K562 (cell line): ENCODE measurements around the gene RTL10. TPM values are rescaled to one million over a fixed set of nuclear protein-coding genes. Genes with fewer than 3 reads are reported as not detected.

ENCODE experiments used
- ATAC-seq: fragments of 200-7000 bp; cut with Tn5 transposase; 3 replicates; pipeline ENCODE4 v1.9.1; 2020; ENCODE audit warnings: moderate library complexity
- BruUV-seq: library from RNA; stranded (reverse); fragments of 400-500 nt; replicated peaks from 2 replicates; lab custom pipeline; 2021; lab: Mats Ljungman, UMichigan
- CTCF ChIA-PET: fragments of 300-600 bp; formaldehyde crosslinking; extraction: SDS; loops from one replicate; lab custom pipeline; 2021; ENCODE audit warnings: low intra/inter-chr PET ratio; lab: Yijun Ruan, JAX
- POLR2A ChIA-PET: fragments of 300-600, 350-650 bp; sonication (Branson Sonifier 250); formaldehyde crosslinking; extraction: SDS; loops from one replicate; lab custom pipeline; 2021; ENCODE audit warnings: antibody characterized with exemption, inconsistent platforms; lab: Yijun Ruan, JAX
- DNase-seq, 4 experiments: peaks; one replicate each; pipeline versions ENCODE4 v3.0.0 to v3.0.0-alpha.2; 2011 to 2018; ENCODE audit warnings: low spot score in 3 of 4, mixed read lengths in 3 of 4; ENCODE audit errors: extremely low read depth in 1 of 4
- FAIRE-seq: peaks from 2 replicates; lab custom pipeline; 2011; peaks lifted over from hg19 to GRCh38; lab: Jason Lieb, UNC
- H2AFZ ChIP-seq: 2 replicates; pipeline ENCODE4 v1.6.0; 2011; ENCODE audit warnings: low read depth, low read length, control low read depth, inconsistent platforms
- H3K27ac ChIP-seq: fragments of 200-600 bp; 3 replicates; pipeline ENCODE4 v1.8.0; 2011; ENCODE audit warnings: low read depth, mild to moderate bottlenecking, control low read depth, inconsistent platforms, low read length, moderate library complexity, mixed read lengths; ENCODE audit errors: extremely low read depth
- H3K27me3 ChIP-seq, 2 experiments: fragments of 300-600 bp in 1 of 2; 2 replicates in 1 of 2; 3 replicates in 1 of 2; pipeline versions ENCODE4 v1.6.0 to v1.8.0; 2011; ENCODE audit warnings: inconsistent platforms in 2 of 2, low read length in 2 of 2, mild to moderate bottlenecking in 1 of 2, mixed read lengths in 1 of 2, moderate library complexity in 1 of 2; ENCODE audit not compliant: control insufficient read depth in 2 of 2, insufficient read depth in 2 of 2
- H3K36me3 ChIP-seq: fragments of 300-600 bp; 3 replicates; pipeline ENCODE4 v1.8.0; 2011; ENCODE audit warnings: mild to moderate bottlenecking, low read length, inconsistent platforms; ENCODE audit not compliant: control insufficient read depth, insufficient read depth
- H3K4me1 ChIP-seq, 2 experiments: fragments of 200-600 bp in 1 of 2; replicated peaks in 1 of 2; 2 replicates in 1 of 2; 3 replicates in 1 of 2; pipeline versions ENCODE4 v1.5.1 to v1.8.0; 2011; ENCODE audit warnings: inconsistent platforms in 2 of 2, low read length in 2 of 2, mild to moderate bottlenecking in 1 of 2, mixed read lengths in 1 of 2, moderate library complexity in 1 of 2; ENCODE audit not compliant: control insufficient read depth in 2 of 2, insufficient read depth in 2 of 2
- H3K4me2 ChIP-seq: 2 replicates; pipeline ENCODE4 v1.6.1; 2011; ENCODE audit warnings: low read length, control low read depth, inconsistent platforms, mixed read lengths; ENCODE audit not compliant: insufficient read depth
- H3K4me3 ChIP-seq: fragments of 200-600 bp; sonication (generic), shearing (Covaris generic); 2 replicates; pipeline ENCODE4 v1.5.1; 2016; ENCODE audit warnings: control low read depth, inconsistent platforms
- H3K79me2 ChIP-seq: fragments of 200-600 bp; 3 replicates; pipeline ENCODE4 v1.8.0; 2011; ENCODE audit warnings: low read length, inconsistent platforms; ENCODE audit not compliant: control insufficient read depth, insufficient read depth
- H3K9ac ChIP-seq, 2 experiments: 2 replicates each; pipeline versions ENCODE4 v1.6.0 to v1.6.1; 2011; ENCODE audit warnings: low read depth in 2 of 2, low read length in 2 of 2, control low read depth in 1 of 2, inconsistent platforms in 1 of 2, mild to moderate bottlenecking in 1 of 2, mixed read lengths in 1 of 2; ENCODE audit not compliant: insufficient read depth in 1 of 2
- H3K9me1 ChIP-seq: one replicate; pipeline ENCODE4 v1.6.0; 2011; ENCODE audit warnings: inconsistent platforms, mild to moderate bottlenecking, low read length, moderate library complexity; ENCODE audit not compliant: control insufficient read depth, insufficient read depth
- H3K9me3 ChIP-seq: replicated peaks from 2 replicates; pipeline ENCODE4 v1.5.1; 2011; ENCODE audit warnings: low read depth, low read length, inconsistent platforms; ENCODE audit not compliant: control insufficient read depth, insufficient read depth
- H4K20me1 ChIP-seq: replicated peaks from 2 replicates; pipeline ENCODE4 v1.6.1; 2011; ENCODE audit warnings: low read length, inconsistent platforms, mixed read lengths; ENCODE audit not compliant: control insufficient read depth, insufficient read depth
- BDP1 ChIP-seq: IDR thresholded peaks from 3 replicates; pipeline ENCODE4 v1.6.1; 2011; ENCODE audit not compliant: insufficient read length, insufficient read depth
- CHD1 ChIP-seq: fragments of 200-600 bp; sonication (generic); IDR thresholded peaks from one replicate; pipeline ENCODE4 v1.6.1; 2012; ENCODE audit warnings: mild to moderate bottlenecking, moderate library complexity, low read length, inconsistent platforms
- HIVEP1 ChIP-seq: fragments of 250-450 bp; sonication (Bioruptor Pico); IDR thresholded peaks from 2 replicates; pipeline ENCODE4 v1.4.0; 2020; ENCODE audit warnings: mild to moderate bottlenecking
- ILF3 ChIP-seq: fragments of 450-650 bp; IDR thresholded peaks from 2 replicates; pipeline ENCODE4 v1.6.1; 2018; ENCODE audit warnings: antibody characterized with exemption, mild to moderate bottlenecking, moderate library complexity, borderline replicate concordance
- JUN ChIP-seq, 2 experiments: sonication (generic) in 1 of 2; formaldehyde crosslinking in 1 of 2; IDR thresholded peaks; 2 replicates each; pipeline versions ENCODE4 v1.6.1 to v1.8.0; 2012 to 2022; ENCODE audit warnings: borderline replicate concordance in 2 of 2, mild to moderate bottlenecking in 2 of 2, improper control_type of control experiment in 1 of 2, low read depth in 1 of 2, low read length in 1 of 2, missing genetic modification reagents in 1 of 2
- KHSRP ChIP-seq: fragments of 450-650 bp; IDR thresholded peaks from 2 replicates; pipeline ENCODE4 v1.6.1; 2017
- KLF10 ChIP-seq: fragments of 250-450 bp; sonication (Bioruptor Pico); IDR thresholded peaks from 2 replicates; pipeline ENCODE4 v1.6.1; 2021; ENCODE audit warnings: matching md5 sums
- NFE2L1 ChIP-seq: fragments of 450-650 bp; IDR thresholded peaks from 2 replicates; pipeline ENCODE4 v1.6.1; 2016; ENCODE audit warnings: missing genetic modification characterization, low read depth, mild to moderate bottlenecking, missing compliant biosample characterization, moderate library complexity, borderline replicate concordance
- PHB ChIP-seq: fragments of 250-450 bp; sonication (Bioruptor Pico); IDR thresholded peaks from 2 replicates; pipeline ENCODE4 v1.5.0; 2021
- RBM14 ChIP-seq: fragments of 200-400 bp; formaldehyde crosslinking; IDR thresholded peaks from 2 replicates; pipeline ENCODE4 v1.6.1; 2018; ENCODE audit warnings: low read depth, mild to moderate bottlenecking, low read length, moderate library complexity, borderline replicate concordance; ENCODE audit not compliant: insufficient read depth
- SMARCB1 ChIP-seq: IDR thresholded peaks from 2 replicates; pipeline ENCODE4 v1.6.1; 2011; ENCODE audit warnings: improper control_type of control experiment, low read depth; ENCODE audit not compliant: insufficient read length
- TRIM28 ChIP-seq: fragments of 450-650 bp; IDR thresholded peaks from 2 replicates; pipeline ENCODE4 v1.6.1; 2017
- ZNF436 ChIP-seq: fragments of 250-450, 450-650 bp; sonication (Bioruptor Pico); formaldehyde crosslinking; IDR thresholded peaks from 2 replicates; pipeline ENCODE4 v1.7.0; 2020; ENCODE audit warnings: mild to moderate bottlenecking
- WGBS: fragments of 100-300 bp; shearing (Covaris generic); methylation state at CpG from one replicate; pipeline ENCODE4 v1.1.6; 2016; ENCODE audit warnings: low coverage, mixed read lengths; ENCODE audit not compliant: insufficient coverage; ENCODE audit errors: missing lambda C conversion rate; 5-methylcytosine and 5-hydroxymethylcytosine counted together
- in situ Hi-C: fragments of 300-500 bp; cut with MboI; formaldehyde crosslinking; loops from 4 replicates; pipeline ENCODE4 v1.15.0; 2018; ENCODE audit warnings: inconsistent platforms, mixed read lengths
- intact Hi-C: fragments of 100-400 bp; cut with micrococcal nuclease; formaldehyde crosslinking; loops from 2 replicates; pipeline ENCODE4 v1.14.2; 2022
- polyA plus RNA-seq, 8 experiments: library from polyadenylated mRNA; depleted of rRNA in 4 of 8; stranded (reverse) in 5 of 8; unstranded in 3 of 8; fragments of >200 nt; fragmentation: Nextera tagmentation in 2 of 8; fragmentation: Illumina TruSeq in 1 of 8; extraction: Ambion mirVana in 2 of 8; extraction: Trizol in 1 of 8; gene quantifications; 2 replicates each; pipeline versions ENCODE4 v1.2.1 to v1.2.3, GENCODE V29; 2011 to 2014; ENCODE audit warnings: inconsistent platforms in 1 of 8, missing spikeins in 1 of 8
- total RNA-seq, 7 experiments: library from RNA; depleted of rRNA in 6 of 7; stranded (reverse); fragments of >200 nt in 6 of 7; fragmentation: Illumina TruSeq in 2 of 7; extraction: Trizol in 2 of 7; gene quantifications; 2 replicates each; pipeline versions ENCODE4 v1.2.1 to v1.2.3, GENCODE V29; 2011 to 2021; ENCODE audit warnings: low replicate concordance in 1 of 7
- TF ChIP-seq, protein P1 (sequence below): fragments of 250-450 bp; sonication (Bioruptor Pico); IDR thresholded peaks from 2 replicates; pipeline ENCODE4 v1.5.0; 2022; ENCODE audit warnings: mild to moderate bottlenecking
- TF ChIP-seq, protein P2 (sequence below): fragments of 450-650 bp; formaldehyde crosslinking; conservative IDR thresholded peaks from 2 replicates; pipeline ENCODE4 v1.4.0; 2022; ENCODE audit warnings: mild to moderate bottlenecking, missing genetic modification characterization
- TF ChIP-seq, protein P3 (sequence below): fragments of 450-650 bp; IDR thresholded peaks from 2 replicates; pipeline ENCODE4 v1.6.1; 2017; ENCODE audit warnings: antibody characterized with exemption
- TF ChIP-seq, protein P4 (sequence below): sonication (generic); formaldehyde crosslinking; IDR thresholded peaks from 2 replicates; pipeline ENCODE4 v1.8.0; 2022; ENCODE audit warnings: missing genetic modification reagents, mild to moderate bottlenecking, moderate library complexity, borderline replicate concordance

The RTL10 gene
- total and polyA plus RNA-seq, 9 of the 15 experiments (the other 6 are each of a cell fraction or from before 2014, with no cell fraction given) = 19.8 to 75.5 (median 32.5) TPM

DNA sequence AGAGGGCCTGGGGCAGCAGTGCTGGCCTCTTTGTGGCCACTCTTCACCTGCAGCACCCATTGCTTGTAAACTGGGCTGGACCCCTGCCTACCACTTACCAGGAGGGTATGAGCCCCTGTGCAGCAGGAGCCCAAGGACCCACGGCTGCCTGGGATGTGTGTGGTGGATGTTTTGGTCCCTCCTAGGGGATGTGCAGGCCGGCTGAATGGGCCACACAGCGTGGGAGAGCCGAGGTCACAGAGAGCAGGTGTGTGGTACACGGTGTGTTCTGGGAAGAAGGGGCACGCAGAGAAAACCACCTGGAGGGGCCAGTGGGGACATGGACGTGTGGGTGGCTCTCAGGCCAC lies 19.3 kb upstream of the RTL10 start:
- Histone ChIP-seq H3K27ac (no peak overlapping the region), H2AFZ (no peak overlapping the region), H3K36me3 (no peaks in the 10 kb centered on the region), H4K20me1 (peaks cover 13% of the 10 kb centered on the region), H3K9me3 (no peaks in the 10 kb centered on the region), H3K4me2 (no peak overlapping the region), H3K9ac (peak overlapping the region in 1 of 2 experiments; percentile 81; a peak in 2 of 4 replicates), H3K9me1 (no peaks in the 10 kb centered on the region), H3K27me3 (peaks cover 0 to 23% of the 10 kb centered on the region in 2 experiments; a peak in 2 of 5 replicates), H3K4me3 (no peak overlapping the region), H3K79me2 (no peaks in the 10 kb centered on the region), H3K4me1 (peaks cover 8 to 96% of the 10 kb centered on the region in 2 experiments; a peak in 4 of 5 replicates)
- intact Hi-C loops (no loop called here), in situ Hi-C loops (no loop called here)
- ChIA-PET CTCF (no interaction called here), POLR2A (interaction anchor here (0.9 to 4.4 kb wide), 2 partner anchors 9 to 11 kb away, joined by 6 to 26 read pairs; no protein-coding TSS in a partner anchor)
- DNase-seq (no peak), FAIRE-seq (no peak), ATAC-seq (peak; percentile 1; the same call in 1 of the 3 replicates)
- no TSS peak for BruUV-seq
- WGBS = 28% methylated on average over 7 of the region's 7 CpGs
- TF ChIP-seq SMARCB1 (no peak), KLF10 (CRISPR knock-in tag) (no peak), ILF3 (no peak), KHSRP (no peak), RBM14 (no peak), JUN (IDR thresholded peaks at IDR 0.05; ENCODE audit: borderline replicate concordance, low read depth, low read length) (no peak), JUN (CRISPR knock-in tag; IDR thresholded peaks at IDR 0.05; ENCODE audit: borderline replicate concordance) (no peak), TRIM28 (no peak), PHB (CRISPR knock-in tag) (no peak), CHD1 (no peak), BDP1 (no peak), NFE2L1 (tag) (no peak), HIVEP1 (CRISPR knock-in tag) (0 out of 2 replicates have a peak, but pooled peaks have one; percentile 11), ZNF436 (CRISPR knock-in tag) (0 out of 2 replicates have a peak, but pooled peaks have one; percentile 18)
- TF ChIP-seq, protein P1, sequence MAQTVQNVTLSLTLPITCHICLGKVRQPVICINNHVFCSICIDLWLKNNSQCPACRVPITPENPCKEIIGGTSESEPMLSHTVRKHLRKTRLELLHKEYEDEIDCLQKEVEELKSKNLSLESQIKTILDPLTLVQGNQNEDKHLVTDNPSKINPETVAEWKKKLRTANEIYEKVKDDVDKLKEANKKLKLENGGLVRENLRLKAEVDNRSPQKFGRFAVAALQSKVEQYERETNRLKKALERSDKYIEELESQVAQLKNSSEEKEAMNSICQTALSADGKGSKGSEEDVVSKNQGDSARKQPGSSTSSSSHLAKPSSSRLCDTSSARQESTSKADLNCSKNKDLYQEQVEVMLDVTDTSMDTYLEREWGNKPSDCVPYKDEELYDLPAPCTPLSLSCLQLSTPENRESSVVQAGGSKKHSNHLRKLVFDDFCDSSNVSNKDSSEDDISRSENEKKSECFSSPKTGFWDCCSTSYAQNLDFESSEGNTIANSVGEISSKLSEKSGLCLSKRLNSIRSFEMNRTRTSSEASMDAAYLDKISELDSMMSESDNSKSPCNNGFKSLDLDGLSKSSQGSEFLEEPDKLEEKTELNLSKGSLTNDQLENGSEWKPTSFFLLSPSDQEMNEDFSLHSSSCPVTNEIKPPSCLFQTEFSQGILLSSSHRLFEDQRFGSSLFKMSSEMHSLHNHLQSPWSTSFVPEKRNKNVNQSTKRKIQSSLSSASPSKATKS (CRISPR knock-in tag) = no peak
- TF ChIP-seq, protein P2, sequence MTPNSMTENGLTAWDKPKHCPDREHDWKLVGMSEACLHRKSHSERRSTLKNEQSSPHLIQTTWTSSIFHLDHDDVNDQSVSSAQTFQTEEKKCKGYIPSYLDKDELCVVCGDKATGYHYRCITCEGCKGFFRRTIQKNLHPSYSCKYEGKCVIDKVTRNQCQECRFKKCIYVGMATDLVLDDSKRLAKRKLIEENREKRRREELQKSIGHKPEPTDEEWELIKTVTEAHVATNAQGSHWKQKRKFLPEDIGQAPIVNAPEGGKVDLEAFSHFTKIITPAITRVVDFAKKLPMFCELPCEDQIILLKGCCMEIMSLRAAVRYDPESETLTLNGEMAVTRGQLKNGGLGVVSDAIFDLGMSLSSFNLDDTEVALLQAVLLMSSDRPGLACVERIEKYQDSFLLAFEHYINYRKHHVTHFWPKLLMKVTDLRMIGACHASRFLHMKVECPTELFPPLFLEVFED (CRISPR knock-in tag) = 0 out of 2 replicates have a peak, but pooled peaks have one; percentile 22
- TF ChIP-seq, protein P3, sequence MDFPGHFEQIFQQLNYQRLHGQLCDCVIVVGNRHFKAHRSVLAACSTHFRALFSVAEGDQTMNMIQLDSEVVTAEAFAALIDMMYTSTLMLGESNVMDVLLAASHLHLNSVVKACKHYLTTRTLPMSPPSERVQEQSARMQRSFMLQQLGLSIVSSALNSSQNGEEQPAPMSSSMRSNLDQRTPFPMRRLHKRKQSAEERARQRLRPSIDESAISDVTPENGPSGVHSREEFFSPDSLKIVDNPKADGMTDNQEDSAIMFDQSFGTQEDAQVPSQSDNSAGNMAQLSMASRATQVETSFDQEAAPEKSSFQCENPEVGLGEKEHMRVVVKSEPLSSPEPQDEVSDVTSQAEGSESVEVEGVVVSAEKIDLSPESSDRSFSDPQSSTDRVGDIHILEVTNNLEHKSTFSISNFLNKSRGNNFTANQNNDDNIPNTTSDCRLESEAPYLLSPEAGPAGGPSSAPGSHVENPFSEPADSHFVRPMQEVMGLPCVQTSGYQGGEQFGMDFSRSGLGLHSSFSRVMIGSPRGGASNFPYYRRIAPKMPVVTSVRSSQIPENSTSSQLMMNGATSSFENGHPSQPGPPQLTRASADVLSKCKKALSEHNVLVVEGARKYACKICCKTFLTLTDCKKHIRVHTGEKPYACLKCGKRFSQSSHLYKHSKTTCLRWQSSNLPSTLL = no peak
- TF ChIP-seq, protein P4, sequence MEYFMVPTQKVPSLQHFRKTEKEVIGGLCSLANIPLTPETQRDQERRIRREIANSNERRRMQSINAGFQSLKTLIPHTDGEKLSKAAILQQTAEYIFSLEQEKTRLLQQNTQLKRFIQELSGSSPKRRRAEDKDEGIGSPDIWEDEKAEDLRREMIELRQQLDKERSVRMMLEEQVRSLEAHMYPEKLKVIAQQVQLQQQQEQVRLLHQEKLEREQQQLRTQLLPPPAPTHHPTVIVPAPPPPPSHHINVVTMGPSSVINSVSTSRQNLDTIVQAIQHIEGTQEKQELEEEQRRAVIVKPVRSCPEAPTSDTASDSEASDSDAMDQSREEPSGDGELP (CRISPR knock-in tag) = no peak
